Heart right ventricle (tissue), 16 donors: ENCODE results near the gene ACCSL. TPM values are rescaled to one million over a fixed set of nuclear protein-coding genes. Genes with fewer than 3 reads are reported as not detected.
A peak's percentile ranks its signal among the peaks of the same experiment; 100 is the strongest.

Experiments
- ATAC-seq, 8 donors: fragments of 200-7000 bp; cut with Tn5 transposase; one replicate each; pipeline ENCODE4 v1.9.1; 2020; ENCODE audit warnings: mild to moderate bottlenecking in 8 of 8, moderate library complexity in 8 of 8, moderate number of reproducible peaks in 1 of 8
- DNase-seq, 2 donors: peaks; one replicate each; pipeline ENCODE4 v3.0.0-alpha.2; 2020
- H3K27ac ChIP-seq, 10 donors: fragments of 200-600 bp; sonication (generic) in 2 of 10; one replicate each; pipeline versions ENCODE4 v1.5.0 to v1.8.0; 2020 to 2022; ENCODE audit warnings: mild to moderate bottlenecking in 3 of 10
- H3K27me3 ChIP-seq, 7 donors: fragments of 200-600 bp; one replicate each; pipeline ENCODE4 v1.8.0; 2021 to 2022; ENCODE audit warnings: mild to moderate bottlenecking in 2 of 7
- H3K36me3 ChIP-seq, 9 donors: fragments of 200-600 bp; sonication (generic) in 1 of 9; one replicate each; pipeline versions ENCODE4 v1.5.0 to v1.8.0; 2020 to 2022; ENCODE audit warnings: mild to moderate bottlenecking in 2 of 9
- H3K4me1 ChIP-seq, 9 donors: fragments of 200-600 bp; sonication (generic) in 1 of 9; one replicate each; pipeline versions ENCODE4 v1.5.0 to v1.8.0; 2020 to 2022; ENCODE audit warnings: mild to moderate bottlenecking in 4 of 9
- H3K4me3 ChIP-seq, 10 donors: fragments of 200-600 bp; sonication (generic) in 2 of 10; one replicate each; pipeline versions ENCODE4 v1.5.0 to v1.8.0; 2020 to 2022; ENCODE audit warnings: mild to moderate bottlenecking in 7 of 10, moderate library complexity in 2 of 10
- H3K9me3 ChIP-seq, 11 donors: fragments of 200-600 bp in 10 of 11; sonication (generic) in 2 of 11; one replicate each; pipeline versions ENCODE4 v1.5.0 to v1.8.0; 2013 to 2022; ENCODE audit warnings: mild to moderate bottlenecking in 2 of 11, control low read depth in 1 of 11, moderate library complexity in 1 of 11
- WGBS, 2 donors: extraction: QIAGEN DNeasy Blood & Tissue Kit; methylation state at CpG; one replicate each; pipeline ENCODE4 v1.1.7; 2013; ENCODE audit warnings: inconsistent platforms in 1 of 2; 5-methylcytosine and 5-hydroxymethylcytosine counted together
- intact Hi-C, 10 donors: fragments of 100-400 bp; cut with DNase I; formaldehyde crosslinking; loops; one replicate each; pipeline versions ENCODE4 v1.11.1 to v1.14.2; 2022
- polyA plus RNA-seq, 2 donors: library from polyadenylated mRNA; stranded (reverse); fragments of 200-250 nt; gene quantifications; one replicate each; pipeline ENCODE4 v1.2.3, GENCODE V29; 2013
- total RNA-seq, 10 donors: library from RNA; stranded (reverse); fragmentation: NEBNext Ultra II Directional in 3 of 10; extraction: Animal tissue kit (Norgen Biotek cat#: 25700) in 3 of 10; gene quantifications; one replicate each; pipeline versions ENCODE4 v1.2.1 to v1.2.4, GENCODE V29; 2021 to 2023
- TF ChIP-seq, protein P1 (sequence below), 9 donors: fragments of 200-600 bp; sonication (generic) in 2 of 9; IDR thresholded peaks; one replicate each; pipeline versions ENCODE4 v1.5.0 to v1.8.0; 2021 to 2022; ENCODE audit warnings: antibody characterized with exemption in 9 of 9, mild to moderate bottlenecking in 5 of 9, moderate library complexity in 1 of 9
- donor health status: Arrhythmogenic right ventricular cardiomyopathy.
- donor health status: ischemic (EF 13 %, LVEDD 7.1; RV severe dilation, severe dysfunction).
- donor health status: healthy with polysubstance abuse.
- donor health status: DM: no; HTN: yes; CAD: no.
- donor health status: DM: no; HTN: no; CAD: no.
- donor health status: ischemic (EF 25% LVEDD 6.9; RV normal size, moderate dysfunction).
- donor health status: ischemic (EF 25% LVEDD 5.7; RV mildly dilated, moderate dysfunction).
- donor health status: healthy.
- donor health status: DM: yes; HTN: yes; CAD: no.
- donor health status: Ischemic cardiomyopathy.
- donor health status: ischemic (EF 35%, LVEDD 5.7; RV mildly dilated, moderate dysfunction).
- donor health status: nonischemic (EF 11% LVEDD 7.7; RV severe dilation, severe dysfunction).
- donor health status: DM: yes; HTN: yes; CAD: no.
- donor health status: PGD.
- donor health status: ischemic (EF 29% LVEDD 5.4; RV normal size, mild dysfunction).
- donor health status: nonischemic (EF 23%, LVEDD 6.1; RV moderate dilation, normal function).

The ACCSL gene
- total and polyA plus RNA-seq, 12 donors = not detected

DNA sequence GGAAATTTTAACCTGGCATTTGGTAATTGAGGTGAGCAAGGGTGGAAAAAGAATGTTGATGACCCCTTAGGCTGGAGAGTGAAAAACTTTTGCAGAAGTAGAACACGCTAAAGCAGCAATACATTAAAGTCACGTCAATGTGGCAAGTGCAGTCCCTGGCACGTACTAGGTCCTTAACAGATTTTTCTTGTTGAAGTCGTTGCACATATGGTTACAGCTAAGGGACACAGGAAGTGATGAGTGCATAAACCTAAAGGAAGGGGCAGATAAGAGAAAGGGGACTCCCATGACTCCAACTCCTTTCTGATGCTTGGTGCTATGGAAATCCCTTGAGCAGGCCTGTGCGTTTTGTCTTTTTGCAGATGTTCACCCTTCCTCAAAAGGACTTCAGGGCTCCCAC, 19.5 kb downstream of the ACCSL start:
- Histone ChIP-seq H3K27ac (peak overlapping the region in 4 of 10 donors; percentile 86 to 94 (median 91)), H3K4me1 (peaks cover 0 to 22% (median 12%) of the 10 kb centered on the region in 9 donors), H3K4me3 (peak overlapping the region in 7 of 10 donors; percentile 66 to 89 (median 72)), H3K27me3 (no peaks in the 10 kb centered on the region), H3K36me3 (peaks cover 0 to 39% (median 0%) of the 10 kb centered on the region in 9 donors), H3K9me3 (no peaks in the 10 kb centered on the region)
- intact Hi-C loops = no loop called here
- TF ChIP-seq, protein P1, sequence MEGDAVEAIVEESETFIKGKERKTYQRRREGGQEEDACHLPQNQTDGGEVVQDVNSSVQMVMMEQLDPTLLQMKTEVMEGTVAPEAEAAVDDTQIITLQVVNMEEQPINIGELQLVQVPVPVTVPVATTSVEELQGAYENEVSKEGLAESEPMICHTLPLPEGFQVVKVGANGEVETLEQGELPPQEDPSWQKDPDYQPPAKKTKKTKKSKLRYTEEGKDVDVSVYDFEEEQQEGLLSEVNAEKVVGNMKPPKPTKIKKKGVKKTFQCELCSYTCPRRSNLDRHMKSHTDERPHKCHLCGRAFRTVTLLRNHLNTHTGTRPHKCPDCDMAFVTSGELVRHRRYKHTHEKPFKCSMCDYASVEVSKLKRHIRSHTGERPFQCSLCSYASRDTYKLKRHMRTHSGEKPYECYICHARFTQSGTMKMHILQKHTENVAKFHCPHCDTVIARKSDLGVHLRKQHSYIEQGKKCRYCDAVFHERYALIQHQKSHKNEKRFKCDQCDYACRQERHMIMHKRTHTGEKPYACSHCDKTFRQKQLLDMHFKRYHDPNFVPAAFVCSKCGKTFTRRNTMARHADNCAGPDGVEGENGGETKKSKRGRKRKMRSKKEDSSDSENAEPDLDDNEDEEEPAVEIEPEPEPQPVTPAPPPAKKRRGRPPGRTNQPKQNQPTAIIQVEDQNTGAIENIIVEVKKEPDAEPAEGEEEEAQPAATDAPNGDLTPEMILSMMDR (IDR thresholded peaks at IDR 0.05) = no peak
- ATAC-seq = no peak
- no peak for DNase-seq
- WGBS, 2 donors = 56 to 73% methylated on average over 5 of the region's 5 CpGs

DNA sequence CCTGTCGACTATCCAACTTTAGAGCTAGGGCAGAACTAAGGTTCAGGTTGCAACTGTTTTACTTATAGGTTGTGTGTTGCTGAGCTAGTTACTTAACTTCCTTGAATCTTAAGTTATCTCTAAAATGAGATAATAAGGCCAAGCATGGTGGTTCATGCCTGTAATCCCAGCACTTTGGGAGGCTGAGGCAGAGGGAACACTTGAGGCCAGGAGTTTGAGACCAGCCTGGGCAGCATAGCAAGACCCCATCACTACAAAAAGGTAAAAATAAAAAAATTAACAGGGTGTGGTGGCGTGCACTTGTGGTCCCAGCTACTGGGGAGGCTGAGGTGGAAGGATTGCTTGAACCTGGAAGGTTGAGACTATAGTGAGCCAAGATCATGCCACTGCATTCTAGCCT, 20.4 kb downstream of the ACCSL start:
- DNase-seq = no peak
- Histone ChIP-seq H3K9me3 (no peaks in the 10 kb centered on the region), H3K36me3 (peaks cover 0 to 48% (median 0%) of the 10 kb centered on the region in 9 donors), H3K4me3 (no peak overlapping the region), H3K27ac (no peak overlapping the region), H3K27me3 (no peaks in the 10 kb centered on the region), H3K4me1 (peaks cover 0 to 22% (median 12%) of the 10 kb centered on the region in 9 donors)
- intact Hi-C loops = no loop called here
- WGBS, 2 donors = 97 to 100% methylated on average over 2 of the region's 2 CpGs
- no peak for ATAC-seq
- TF ChIP-seq, protein P1 (IDR thresholded peaks at IDR 0.05) = no peak

DNA sequence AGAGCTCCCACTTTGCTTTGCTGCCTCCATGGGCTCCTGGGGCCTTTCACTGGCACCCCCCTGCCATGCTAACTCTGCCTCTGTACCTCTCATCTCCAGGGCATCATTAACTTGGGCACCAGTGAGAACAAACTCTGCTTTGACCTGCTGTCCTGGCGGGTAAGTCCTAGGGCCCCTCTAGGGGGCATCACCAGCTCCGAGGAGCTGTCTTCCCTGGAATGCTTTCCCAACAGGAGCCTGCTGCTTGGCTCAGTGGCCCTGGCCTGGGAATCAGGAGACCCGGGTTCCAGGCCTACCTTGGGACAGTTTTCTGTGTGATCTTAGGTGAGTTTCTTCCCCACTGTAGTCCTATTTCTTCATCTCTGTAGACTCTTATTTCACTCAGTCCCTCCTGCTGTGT, 23.4 kb downstream of the ACCSL start:
- WGBS, 2 donors = 84 to 86% methylated on average over 3 of the region's 3 CpGs
- ATAC-seq = no peak
- H3K36me3 ChIP-seq = peaks cover 0 to 77% (median 13%) of the 10 kb centered on the region in 9 donors

DNA sequence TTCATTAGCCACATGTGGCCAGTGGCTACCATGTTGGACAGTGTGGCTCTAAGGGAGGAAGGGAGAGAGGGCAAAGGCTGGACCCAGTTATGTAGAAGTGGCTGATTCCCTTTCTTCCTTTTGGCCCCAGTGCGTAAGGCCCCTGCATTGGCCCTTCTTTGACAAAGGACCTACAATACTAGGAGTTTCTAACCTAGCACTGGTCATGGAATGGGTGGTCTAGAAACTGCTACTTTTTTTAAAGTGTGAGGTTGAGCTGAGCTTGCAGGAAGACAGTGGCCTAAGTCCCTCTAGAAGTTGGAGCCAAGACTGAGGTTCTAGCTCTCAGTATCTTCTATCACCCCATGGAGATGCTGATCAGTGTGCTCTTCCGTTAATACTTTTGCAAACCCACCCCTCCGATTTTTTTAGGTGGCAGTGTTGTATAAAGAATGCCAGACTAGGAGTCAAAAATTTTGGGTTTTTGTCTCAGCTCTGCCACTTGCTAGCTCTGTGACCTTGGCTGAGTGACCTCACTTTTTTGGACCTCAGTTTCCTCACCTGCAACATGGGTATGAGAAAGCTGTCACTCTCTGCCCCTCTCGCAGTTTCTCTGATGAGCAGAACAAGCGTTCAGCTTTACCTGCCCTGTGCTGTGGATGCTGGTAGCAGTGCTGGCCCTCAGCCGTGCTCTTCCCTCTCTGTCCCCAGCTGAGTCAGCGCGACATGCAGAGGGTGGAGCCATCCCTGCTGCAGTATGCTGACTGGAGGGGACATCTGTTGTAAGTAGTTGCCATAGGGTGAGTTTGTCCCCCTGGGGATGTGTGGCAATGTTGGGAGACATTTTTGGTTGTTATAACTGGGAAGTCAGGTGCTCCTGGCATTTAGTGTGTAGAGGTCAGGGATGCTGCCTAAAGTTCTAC, 25.2 kb downstream of the ACCSL start:
- H3K4me1 ChIP-seq = no peaks in the 10 kb centered on the region
- no peaks in the 10 kb centered on the region for H3K27me3 ChIP-seq
- intact Hi-C loops = no loop called here
- 93 to 95% methylated on average over 8 of the region's 8 CpGs for WGBS, 2 donors
- no peak overlapping the region for H3K4me3 ChIP-seq
- ATAC-seq (no peak), DNase-seq (no peak)
- no peaks in the 10 kb centered on the region for H3K9me3 ChIP-seq
- no peak overlapping the region for H3K27ac ChIP-seq
- peaks cover 0 to 96% (median 13%) of the 10 kb centered on the region in 9 donors for H3K36me3 ChIP-seq
- TF ChIP-seq, protein P1 (IDR thresholded peaks at IDR 0.05) = no peak

More for the DNA sequence above, 23.4 kb downstream of the ACCSL start:
- TF ChIP-seq, protein P1 (IDR thresholded peaks at IDR 0.05) = no peak
- H3K4me3 ChIP-seq = no peak overlapping the region
- peaks cover 0 to 14% (median 10%) of the 10 kb centered on the region in 9 donors for H3K4me1 ChIP-seq
- intact Hi-C loops = no loop called here
- no peaks in the 10 kb centered on the region for H3K27me3 ChIP-seq
- no peaks in the 10 kb centered on the region for H3K9me3 ChIP-seq
- no peak for DNase-seq
- H3K27ac ChIP-seq = no peak overlapping the region
